ENCODE measurements around the gene GOLGA8Q. TPM values are rescaled to one million over a fixed set of nuclear protein-coding genes. Genes with fewer than 3 reads are reported as not detected.
"Not testable (repeated sequence)": the region's sequence is repeated elsewhere in the genome, so short reads cannot be mapped to it uniquely, and the experiment has no call there.

Gene GOLGA8Q
- total and polyA plus RNA-seq, 2 donors (not counting 1 experiment from before 2014, with no cell fraction given): 0.22 to 0.33 TPM

GRCh38 chr15:30529049-30529448 is 22.8 kb upstream of the GOLGA8Q start:
- not testable (repeated sequence) for H3K36me3 ChIP-seq (ENCODE audit: control insufficient read depth, insufficient read depth, low read length); H3K9me3 ChIP-seq (ENCODE audit: control insufficient read depth, insufficient read depth, low read depth, low read length); H3K4me1 ChIP-seq (ENCODE audit: control insufficient read depth, extremely low read depth, insufficient read depth, low read length); H3K4me3 ChIP-seq (replicated peaks in 1 of 4; ENCODE audit: control extremely low read depth in 1 of 4, insufficient read depth in 1 of 4, low read depth in 3 of 4, low read length in 4 of 4); H3K79me2 ChIP-seq (ENCODE audit: control insufficient read depth, insufficient read depth, low read length); H3K27me3 ChIP-seq (ENCODE audit: control insufficient read depth, insufficient read depth, low read length); H3K27ac ChIP-seq (ENCODE audit: insufficient read depth, low read length); H3K9ac ChIP-seq (ENCODE audit: insufficient read depth, low read length); DNase-seq (ENCODE audit: low read depth in 2 of 2); H3K4me2 ChIP-seq (ENCODE audit: extremely low read depth, insufficient read depth, low read length); H2AFZ ChIP-seq (ENCODE audit: low read length); H4K20me1 ChIP-seq (ENCODE audit: control insufficient read depth, extremely low read depth, insufficient read depth, low read length)

GRCh38 chr15:30566949-30567348 is 15.1 kb downstream of the GOLGA8Q start:
- H3K27ac ChIP-seq (ENCODE audit: insufficient read depth, low read length); H3K4me2 ChIP-seq (ENCODE audit: extremely low read depth, insufficient read depth, low read length); H4K20me1 ChIP-seq (ENCODE audit: control insufficient read depth, extremely low read depth, insufficient read depth, low read length); H3K79me2 ChIP-seq (ENCODE audit: control insufficient read depth, insufficient read depth, low read length); DNase-seq (ENCODE audit: low read depth in 2 of 2); H2AFZ ChIP-seq (ENCODE audit: low read length); H3K4me1 ChIP-seq (ENCODE audit: control insufficient read depth, extremely low read depth, insufficient read depth, low read length); H3K27me3 ChIP-seq (ENCODE audit: control insufficient read depth, insufficient read depth, low read length); H3K36me3 ChIP-seq (ENCODE audit: control insufficient read depth, insufficient read depth, low read length); H3K9ac ChIP-seq (ENCODE audit: insufficient read depth, low read length); H3K4me3 ChIP-seq (replicated peaks in 1 of 4; ENCODE audit: control extremely low read depth in 1 of 4, insufficient read depth in 1 of 4, low read depth in 3 of 4, low read length in 4 of 4); H3K9me3 ChIP-seq (ENCODE audit: control insufficient read depth, insufficient read depth, low read depth, low read length): not testable (repeated sequence)

GRCh38 chr15:30573012-30573491 is 21.2 kb downstream of the GOLGA8Q start:
- not testable (repeated sequence) for H3K79me2 ChIP-seq (ENCODE audit: control insufficient read depth, insufficient read depth, low read length); H3K4me2 ChIP-seq (ENCODE audit: extremely low read depth, insufficient read depth, low read length); H3K9me3 ChIP-seq (ENCODE audit: control insufficient read depth, insufficient read depth, low read depth, low read length)

GRCh38 chr15:30579394-30579970 is 27.6 kb downstream of the GOLGA8Q start:
- not testable (repeated sequence) for H3K4me3 ChIP-seq (replicated peaks in 1 of 4; ENCODE audit: control extremely low read depth in 1 of 4, insufficient read depth in 1 of 4, low read depth in 3 of 4, low read length in 4 of 4); H3K4me2 ChIP-seq (ENCODE audit: extremely low read depth, insufficient read depth, low read length); H3K27me3 ChIP-seq (ENCODE audit: control insufficient read depth, insufficient read depth, low read length); H4K20me1 ChIP-seq (ENCODE audit: control insufficient read depth, extremely low read depth, insufficient read depth, low read length); H3K9me3 ChIP-seq (ENCODE audit: control insufficient read depth, insufficient read depth, low read depth, low read length); H3K36me3 ChIP-seq (ENCODE audit: control insufficient read depth, insufficient read depth, low read length); H2AFZ ChIP-seq (ENCODE audit: low read length); DNase-seq (ENCODE audit: low read depth in 2 of 2); H3K9ac ChIP-seq (ENCODE audit: insufficient read depth, low read length); H3K79me2 ChIP-seq (ENCODE audit: control insufficient read depth, insufficient read depth, low read length); H3K27ac ChIP-seq (ENCODE audit: insufficient read depth, low read length); H3K4me1 ChIP-seq (ENCODE audit: control insufficient read depth, extremely low read depth, insufficient read depth, low read length)

More at GRCh38 chr15:30573012-30573491, 21.2 kb downstream of the GOLGA8Q start:
- not testable (repeated sequence) for H3K27me3 ChIP-seq (ENCODE audit: control insufficient read depth, insufficient read depth, low read length); H3K4me1 ChIP-seq (ENCODE audit: control insufficient read depth, extremely low read depth, insufficient read depth, low read length); H3K27ac ChIP-seq (ENCODE audit: insufficient read depth, low read length); H4K20me1 ChIP-seq (ENCODE audit: control insufficient read depth, extremely low read depth, insufficient read depth, low read length); H2AFZ ChIP-seq (ENCODE audit: low read length); DNase-seq (ENCODE audit: low read depth in 2 of 2); H3K9ac ChIP-seq (ENCODE audit: insufficient read depth, low read length); H3K36me3 ChIP-seq (ENCODE audit: control insufficient read depth, insufficient read depth, low read length)
- H3K4me3 ChIP-seq (replicated peaks in 1 of 4; ENCODE audit: control extremely low read depth in 1 of 4, insufficient read depth in 1 of 4, low read depth in 3 of 4, low read length in 4 of 4): peak overlapping the region in 1 of 4 experiments; percentile 39

GRCh38 chr15:30580716-30581115 is 28.9 kb downstream of the GOLGA8Q start:
- H3K4me3 ChIP-seq (replicated peaks in 1 of 4; ENCODE audit: control extremely low read depth in 1 of 4, insufficient read depth in 1 of 4, low read depth in 3 of 4, low read length in 4 of 4); H4K20me1 ChIP-seq (ENCODE audit: control insufficient read depth, extremely low read depth, insufficient read depth, low read length); DNase-seq (ENCODE audit: low read depth in 2 of 2); H3K27ac ChIP-seq (ENCODE audit: insufficient read depth, low read length); H3K4me2 ChIP-seq (ENCODE audit: extremely low read depth, insufficient read depth, low read length); H3K79me2 ChIP-seq (ENCODE audit: control insufficient read depth, insufficient read depth, low read length); H2AFZ ChIP-seq (ENCODE audit: low read length); H3K9ac ChIP-seq (ENCODE audit: insufficient read depth, low read length); H3K9me3 ChIP-seq (ENCODE audit: control insufficient read depth, insufficient read depth, low read depth, low read length); H3K4me1 ChIP-seq (ENCODE audit: control insufficient read depth, extremely low read depth, insufficient read depth, low read length); H3K27me3 ChIP-seq (ENCODE audit: control insufficient read depth, insufficient read depth, low read length); H3K36me3 ChIP-seq (ENCODE audit: control insufficient read depth, insufficient read depth, low read length): not testable (repeated sequence)

GRCh38 chr15:30598953-30599352 is 47.1 kb downstream of the GOLGA8Q start:
- H3K9me3 ChIP-seq (ENCODE audit: control insufficient read depth, insufficient read depth, low read depth, low read length); DNase-seq (ENCODE audit: low read depth in 2 of 2); H3K27ac ChIP-seq (ENCODE audit: insufficient read depth, low read length); H3K36me3 ChIP-seq (ENCODE audit: control insufficient read depth, insufficient read depth, low read length); H3K79me2 ChIP-seq (ENCODE audit: control insufficient read depth, insufficient read depth, low read length); H3K4me2 ChIP-seq (ENCODE audit: extremely low read depth, insufficient read depth, low read length); H2AFZ ChIP-seq (ENCODE audit: low read length); H3K4me3 ChIP-seq (replicated peaks in 1 of 4; ENCODE audit: control extremely low read depth in 1 of 4, insufficient read depth in 1 of 4, low read depth in 3 of 4, low read length in 4 of 4); H3K4me1 ChIP-seq (ENCODE audit: control insufficient read depth, extremely low read depth, insufficient read depth, low read length); H3K9ac ChIP-seq (ENCODE audit: insufficient read depth, low read length); H3K27me3 ChIP-seq (ENCODE audit: control insufficient read depth, insufficient read depth, low read length); H4K20me1 ChIP-seq (ENCODE audit: control insufficient read depth, extremely low read depth, insufficient read depth, low read length): not testable (repeated sequence)

GRCh38 chr15:30603796-30604195 is 51.9 kb downstream of the GOLGA8Q start, which contains the start of gene GOLGA8H:
Gene GOLGA8H (plus strand): TSS chr15:30604028. CDS start chr15:30604126, 98 bp downstream.
- not testable (repeated sequence) for DNase-seq (ENCODE audit: low read depth in 2 of 2); H3K27ac ChIP-seq (ENCODE audit: insufficient read depth, low read length); H3K9me3 ChIP-seq (ENCODE audit: control insufficient read depth, insufficient read depth, low read depth, low read length); H3K36me3 ChIP-seq (ENCODE audit: control insufficient read depth, insufficient read depth, low read length); H3K79me2 ChIP-seq (ENCODE audit: control insufficient read depth, insufficient read depth, low read length); H3K9ac ChIP-seq (ENCODE audit: insufficient read depth, low read length); H3K4me1 ChIP-seq (ENCODE audit: control insufficient read depth, extremely low read depth, insufficient read depth, low read length); H4K20me1 ChIP-seq (ENCODE audit: control insufficient read depth, extremely low read depth, insufficient read depth, low read length); H3K4me2 ChIP-seq (ENCODE audit: extremely low read depth, insufficient read depth, low read length); H3K4me3 ChIP-seq (replicated peaks in 1 of 4; ENCODE audit: control extremely low read depth in 1 of 4, insufficient read depth in 1 of 4, low read depth in 3 of 4, low read length in 4 of 4); H2AFZ ChIP-seq (ENCODE audit: low read length); H3K27me3 ChIP-seq (ENCODE audit: control insufficient read depth, insufficient read depth, low read length)
